HG03039 (cell line): Measurements from ENCODE around the gene PACS2.
"Not testable (repeated sequence)": the region's sequence is repeated elsewhere in the genome, so short reads cannot be mapped to it uniquely, and the experiment has no call there.

Experiments used
- ATAC-seq: cut with Tn5 transposase; IDR thresholded peaks from one replicate; pipeline ENCODE4 v1.9.1; 2021; ENCODE audit warnings: mild to moderate bottlenecking, moderate library complexity; ENCODE audit not compliant: unreplicated experiment

Gene PACS2

DNA sequence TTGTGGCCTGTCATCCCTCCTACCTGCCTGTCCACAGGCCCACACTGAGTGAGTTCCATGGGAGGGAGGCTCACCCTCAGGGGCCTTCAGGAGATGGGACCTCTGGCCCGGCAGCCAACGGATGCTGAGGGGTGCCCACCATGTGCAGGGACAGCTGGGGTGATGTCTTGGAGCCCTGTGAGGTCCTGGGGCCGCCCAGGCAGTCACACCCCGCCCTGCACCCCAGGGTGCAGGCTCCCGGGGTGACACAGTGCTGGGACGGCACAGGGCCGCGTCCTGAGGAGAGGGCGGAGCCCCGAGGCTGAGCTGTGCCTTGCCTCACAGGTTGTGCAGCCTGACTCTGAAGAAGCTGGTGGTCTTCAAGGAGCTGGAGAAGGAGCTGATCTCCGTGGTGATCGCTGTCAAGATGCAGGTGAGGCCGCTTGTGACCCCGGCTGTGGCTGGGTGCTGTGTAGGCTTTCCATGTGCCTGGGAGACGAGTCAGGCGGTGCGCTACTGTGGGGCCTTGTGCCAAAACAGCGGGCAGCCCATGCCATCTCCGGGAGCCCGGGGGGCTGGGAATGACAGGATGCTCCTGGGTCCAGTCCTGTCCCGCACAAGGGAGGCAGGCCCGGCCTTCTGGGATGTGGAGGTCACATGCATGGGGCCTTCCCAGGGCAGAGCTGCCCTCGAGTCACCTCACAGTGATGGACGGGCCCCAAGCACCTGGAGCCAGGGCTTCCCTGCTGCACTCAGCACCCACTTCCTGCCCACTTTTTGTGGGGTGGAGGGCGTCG lies 33.8 kb downstream of the PACS2 start:
- no peak for ATAC-seq

DNA sequence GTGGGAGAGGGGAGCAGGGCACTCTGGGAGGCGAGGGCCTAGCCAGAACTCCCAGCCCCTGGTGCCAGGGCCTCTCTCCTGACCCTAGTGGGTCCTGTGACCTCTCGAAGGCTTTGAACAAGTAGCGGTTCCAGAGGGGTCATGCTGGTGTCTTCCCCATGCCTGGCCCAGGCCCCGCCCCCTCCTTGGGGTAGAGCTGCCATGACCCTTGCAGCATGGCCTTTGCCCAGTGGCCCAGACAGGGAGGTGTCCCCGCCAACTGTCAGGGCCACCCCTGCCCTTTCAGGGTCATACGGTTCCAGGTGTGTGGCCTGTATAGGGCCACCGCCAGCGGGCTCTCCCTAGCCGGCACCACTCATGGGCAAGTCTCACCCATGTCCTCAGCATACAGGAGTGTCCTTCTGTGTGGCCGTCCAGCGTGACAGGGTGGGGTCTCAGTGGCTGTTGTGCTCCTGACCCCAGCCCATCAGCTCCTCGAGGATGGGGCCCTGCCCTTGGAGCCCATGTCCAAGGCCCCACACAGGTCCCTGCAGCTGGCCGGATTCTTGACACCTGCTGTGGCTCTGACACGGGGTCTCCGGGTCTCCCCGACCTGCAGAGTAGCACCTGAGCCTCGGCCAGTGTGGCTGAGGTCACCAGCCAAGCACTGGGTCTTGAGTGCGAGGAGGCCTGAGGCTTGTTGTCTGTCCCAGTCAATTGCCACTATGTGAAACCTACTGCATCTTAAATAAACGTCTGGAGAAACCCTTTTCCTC lies 34.6 kb downstream of the PACS2 start:
- no peak for ATAC-seq

DNA sequence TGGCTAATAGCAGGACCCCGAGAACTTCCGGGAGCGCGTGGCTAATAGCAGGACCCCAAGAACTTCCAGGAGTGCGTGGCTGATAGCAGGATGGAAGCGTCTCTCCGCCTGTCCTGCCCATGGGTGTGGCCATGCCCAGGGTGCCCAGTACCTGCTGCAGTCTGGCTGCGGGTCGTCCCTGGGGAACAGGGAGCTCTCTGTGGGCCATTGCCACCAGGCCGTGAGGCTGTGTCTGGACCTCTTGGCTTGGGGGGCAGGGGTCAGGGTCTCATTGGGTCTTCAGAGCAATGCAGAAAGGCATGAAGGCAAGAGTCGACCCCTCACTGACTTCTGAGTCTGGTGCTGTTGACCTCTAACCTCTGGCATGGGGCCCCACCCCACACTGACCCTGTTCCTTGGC lies 35.4 kb downstream of the PACS2 start:
- ATAC-seq, result no peak

DNA sequence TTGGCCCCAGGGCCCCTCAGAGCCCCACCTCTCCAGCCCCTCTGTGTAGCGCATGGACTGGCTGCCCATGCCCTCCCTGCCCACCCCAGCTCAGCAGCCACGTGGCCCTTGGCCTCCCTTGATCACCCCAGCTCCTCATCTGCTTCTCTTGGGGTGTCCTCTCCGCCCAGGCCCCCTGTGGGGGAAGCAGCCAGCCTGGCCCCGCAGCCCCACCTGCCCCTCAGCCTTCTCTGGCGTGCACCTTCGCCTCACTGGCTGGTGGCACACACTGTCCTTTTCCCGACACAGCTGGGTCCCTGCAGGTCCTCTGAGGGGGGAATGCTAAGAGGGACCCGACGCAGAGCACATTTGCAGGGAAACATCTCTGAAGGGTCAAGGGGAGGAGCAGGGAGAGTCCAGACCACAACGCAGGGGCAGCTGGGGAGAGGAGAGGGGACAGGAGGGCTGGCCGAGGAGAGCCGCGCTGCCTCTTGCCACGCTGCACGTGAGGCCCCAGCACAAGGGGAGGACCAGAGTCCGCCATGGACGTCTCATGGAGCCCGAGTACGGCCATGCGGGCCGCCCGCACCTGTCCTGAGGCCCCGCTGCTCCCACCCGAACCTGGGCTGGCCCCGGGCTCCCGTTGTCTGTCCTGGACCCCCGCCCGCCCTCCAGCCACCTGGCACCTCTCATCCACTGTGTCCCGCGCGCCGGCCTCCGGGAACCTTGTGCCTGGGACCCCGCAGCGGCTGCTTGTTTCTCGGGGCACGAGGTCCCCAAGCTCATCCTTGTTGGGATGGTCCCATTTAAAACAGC lies 36.1 kb downstream of the PACS2 start:
- no peak for ATAC-seq

DNA sequence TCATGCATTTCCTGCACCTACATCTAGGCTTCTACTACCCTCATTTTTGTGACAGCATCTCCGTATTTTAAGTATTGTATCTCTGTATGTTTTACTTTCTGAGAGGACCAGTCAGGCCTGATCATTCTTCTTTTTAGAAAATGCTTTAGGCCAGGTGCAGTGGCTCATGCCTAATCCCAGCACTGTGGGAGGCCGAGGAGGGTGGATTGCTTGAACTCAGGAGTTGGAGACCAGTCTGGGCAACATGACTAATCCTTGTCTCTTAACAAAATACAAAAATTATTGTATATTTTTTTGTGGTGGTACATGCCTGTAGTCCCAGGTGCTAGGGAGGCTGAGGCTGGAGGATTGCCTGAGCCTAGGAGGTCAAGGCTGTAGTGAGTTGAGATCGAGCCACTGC lies 36.9 kb downstream of the PACS2 start:
- ATAC-seq, result no peak

DNA sequence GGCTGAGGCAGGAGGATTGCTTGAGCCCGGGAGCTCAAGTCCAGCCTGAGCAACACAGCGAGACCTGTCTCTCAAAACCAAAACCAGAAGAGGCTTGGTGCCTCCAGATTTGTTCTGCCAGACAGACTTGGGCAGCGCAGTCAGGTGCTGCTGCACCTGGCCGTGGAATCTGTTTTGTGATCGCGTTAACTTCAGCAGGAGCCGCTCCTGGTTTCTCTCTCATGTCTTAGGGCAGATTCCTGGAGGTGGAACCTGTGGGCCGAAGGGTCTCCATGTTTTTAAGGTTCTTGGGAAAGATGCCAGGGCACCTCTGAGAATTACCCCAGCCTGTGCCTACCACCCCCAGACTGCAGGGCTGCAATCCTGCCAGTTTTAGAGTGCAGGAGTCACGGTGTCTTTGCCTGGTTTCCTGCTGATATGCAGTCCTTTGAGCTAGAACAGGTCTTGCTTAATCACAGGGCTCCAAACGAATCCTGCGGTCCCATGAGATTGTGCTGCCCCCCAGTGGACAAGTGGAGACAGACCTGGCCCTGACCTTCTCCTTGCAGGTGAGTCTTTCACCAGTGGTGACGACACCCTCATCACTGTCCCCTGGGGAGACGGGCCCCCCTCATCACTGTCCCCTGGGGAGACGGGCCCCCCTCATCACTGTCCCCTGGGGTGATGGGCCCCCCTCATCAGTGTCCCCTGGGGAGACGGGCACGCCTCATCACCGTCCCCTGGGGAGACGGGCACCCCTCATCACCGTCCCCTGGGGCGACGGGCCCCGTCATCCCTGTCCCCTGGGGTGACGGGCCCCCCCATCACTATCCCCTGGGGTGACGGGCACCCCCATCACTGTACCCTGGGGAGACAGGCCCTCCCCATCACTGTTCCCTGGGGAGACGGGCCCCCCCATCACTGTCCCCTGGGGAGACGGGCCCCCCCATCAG lies 37.6 kb downstream of the PACS2 start:
- no peak for ATAC-seq

DNA sequence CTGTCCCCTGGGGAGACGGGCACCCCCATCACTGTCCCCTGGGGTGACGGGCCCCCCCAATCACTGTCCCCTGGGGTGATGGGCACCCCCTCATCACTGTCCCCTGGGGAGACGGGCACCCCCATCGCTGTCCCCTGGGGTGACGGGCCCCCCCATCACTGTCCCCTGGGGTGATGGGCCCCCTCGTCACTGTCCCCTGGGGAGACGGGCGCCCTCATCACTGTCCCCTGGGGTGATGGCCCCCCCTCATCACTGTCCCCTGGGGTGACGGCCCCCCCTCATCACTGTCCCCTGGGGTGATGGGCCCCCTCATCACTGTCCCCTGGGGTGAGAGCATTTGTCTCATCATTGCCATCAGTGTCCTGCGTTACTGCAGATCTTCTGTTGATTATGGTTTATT lies 38.6 kb downstream of the PACS2 start:
- no peak for ATAC-seq

DNA sequence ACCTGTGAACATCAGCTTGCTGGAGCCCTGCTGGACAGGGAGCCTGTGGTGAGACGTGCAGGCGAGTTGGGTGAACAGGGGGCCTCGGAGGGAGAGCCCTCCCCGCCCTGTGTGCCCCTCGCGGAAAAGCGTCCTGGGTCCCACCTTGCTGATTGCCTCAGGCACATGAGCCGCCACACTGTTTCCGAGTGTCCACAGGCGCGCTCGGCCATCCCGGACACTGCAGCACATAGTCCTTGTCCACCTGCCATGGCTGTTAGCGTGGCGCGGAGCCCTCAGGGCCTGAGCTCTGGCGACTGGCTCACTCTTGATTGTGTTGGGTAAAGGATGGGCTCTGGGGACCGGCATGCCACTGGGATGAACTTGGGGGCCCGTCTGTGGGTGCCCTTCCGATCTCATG lies 40.0 kb downstream of the PACS2 start:
- ATAC-seq, result no peak

DNA sequence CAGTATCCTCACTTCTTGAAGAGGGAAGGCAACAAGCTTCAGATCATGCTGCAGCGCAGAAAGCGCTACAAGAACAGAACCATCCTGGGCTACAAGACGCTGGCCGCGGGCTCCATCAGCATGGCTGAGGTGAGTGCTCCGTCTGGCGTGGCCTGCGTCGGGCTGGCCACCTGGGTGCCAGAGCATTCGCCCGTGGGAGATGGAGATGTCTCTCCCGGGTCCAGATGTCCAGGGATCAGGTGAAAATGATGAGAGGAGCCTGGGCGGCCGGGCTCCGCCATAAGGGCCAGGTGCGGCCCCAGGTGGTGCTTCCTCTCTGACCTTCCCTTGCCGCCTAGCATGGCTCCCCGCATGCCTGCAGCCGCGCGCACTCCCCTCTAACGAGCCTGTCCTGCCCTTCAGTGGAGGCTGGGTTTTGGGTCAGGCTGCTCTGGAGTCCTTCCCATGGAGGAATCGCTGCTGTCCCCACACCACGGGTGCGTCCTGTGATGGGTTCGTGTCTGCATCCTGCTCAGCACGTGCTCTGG lies 40.6 kb downstream of the PACS2 start:
- ATAC-seq, result no peak

DNA sequence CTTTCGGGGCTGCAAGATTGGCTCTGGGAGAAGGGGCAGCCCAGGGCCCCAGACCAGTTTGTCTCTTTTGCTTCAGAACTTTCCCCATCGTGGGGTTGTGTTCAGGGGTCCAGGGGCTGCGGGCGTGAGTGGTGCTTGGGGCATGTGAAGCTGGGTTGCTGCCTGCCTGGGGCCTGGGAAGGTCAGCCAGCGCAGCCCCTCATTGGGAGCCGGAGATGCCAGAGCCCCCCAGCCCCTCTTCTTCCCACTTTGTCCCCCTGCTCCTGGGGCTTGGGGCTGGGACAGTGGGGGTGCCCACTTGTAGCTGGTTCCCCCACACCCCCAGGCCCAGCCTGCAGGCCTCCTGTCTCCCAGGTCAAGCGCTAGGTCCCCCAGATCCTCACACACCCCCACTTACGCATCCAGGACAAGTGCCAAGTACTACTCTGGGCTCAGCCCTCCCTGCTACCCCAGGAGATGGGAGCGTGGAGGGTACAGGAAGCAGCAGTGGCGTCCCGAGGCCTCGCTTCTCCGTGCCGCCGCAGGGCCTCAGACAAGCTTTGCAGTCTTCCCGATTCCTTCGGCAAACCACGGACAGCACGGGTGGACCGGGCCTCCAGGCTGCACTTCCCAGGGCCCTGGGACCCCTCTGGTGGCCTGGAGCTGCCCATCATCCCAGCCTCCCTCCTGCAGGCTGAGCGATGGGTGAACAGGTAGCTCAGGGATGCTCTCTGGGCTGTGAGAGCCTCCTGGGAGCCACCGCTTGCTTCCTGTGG lies 41.5 kb downstream of the PACS2 start:
- ATAC-seq, result no peak

DNA sequence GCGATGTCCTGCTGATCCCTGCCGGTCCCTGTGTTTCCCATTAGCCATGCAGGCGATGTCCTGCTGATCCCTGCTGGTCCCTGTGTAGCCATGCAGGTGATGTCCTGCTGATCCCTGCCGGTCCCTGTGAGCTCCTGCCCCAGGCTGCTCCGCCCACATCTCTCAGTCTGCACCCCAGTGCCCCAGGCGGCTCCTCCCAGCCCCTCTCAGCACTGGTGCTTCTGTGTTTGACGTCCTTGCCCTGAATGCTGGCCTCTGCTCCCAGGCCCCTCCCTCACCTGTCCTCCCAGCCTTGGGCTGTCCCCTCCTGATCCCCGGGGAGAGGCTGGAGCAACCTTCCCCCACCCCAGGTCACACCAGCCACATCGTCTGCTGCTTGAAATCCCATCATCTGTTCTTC lies 42.4 kb downstream of the PACS2 start:
- no peak for ATAC-seq

DNA sequence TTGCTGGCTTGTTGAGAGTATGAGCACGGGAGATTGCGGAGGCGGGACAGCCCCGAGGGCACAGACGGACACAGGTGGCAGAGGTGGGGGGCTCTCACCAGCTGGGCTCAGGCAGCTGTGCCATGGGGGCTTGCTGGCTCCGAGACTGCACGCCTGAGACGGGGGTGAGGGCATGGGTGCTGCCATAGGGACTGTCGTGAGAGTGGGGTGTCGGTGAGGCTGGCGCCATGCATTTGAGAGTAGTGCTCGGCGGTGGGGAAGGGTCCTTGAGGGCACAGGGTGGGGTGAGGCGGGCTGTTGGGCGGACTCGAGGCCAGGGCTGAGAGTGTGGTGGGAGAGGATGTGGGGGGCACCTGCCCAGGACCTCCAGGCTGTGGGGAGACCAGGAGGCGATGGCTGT lies 43.1 kb downstream of the PACS2 start:
- no peak for ATAC-seq

DNA sequence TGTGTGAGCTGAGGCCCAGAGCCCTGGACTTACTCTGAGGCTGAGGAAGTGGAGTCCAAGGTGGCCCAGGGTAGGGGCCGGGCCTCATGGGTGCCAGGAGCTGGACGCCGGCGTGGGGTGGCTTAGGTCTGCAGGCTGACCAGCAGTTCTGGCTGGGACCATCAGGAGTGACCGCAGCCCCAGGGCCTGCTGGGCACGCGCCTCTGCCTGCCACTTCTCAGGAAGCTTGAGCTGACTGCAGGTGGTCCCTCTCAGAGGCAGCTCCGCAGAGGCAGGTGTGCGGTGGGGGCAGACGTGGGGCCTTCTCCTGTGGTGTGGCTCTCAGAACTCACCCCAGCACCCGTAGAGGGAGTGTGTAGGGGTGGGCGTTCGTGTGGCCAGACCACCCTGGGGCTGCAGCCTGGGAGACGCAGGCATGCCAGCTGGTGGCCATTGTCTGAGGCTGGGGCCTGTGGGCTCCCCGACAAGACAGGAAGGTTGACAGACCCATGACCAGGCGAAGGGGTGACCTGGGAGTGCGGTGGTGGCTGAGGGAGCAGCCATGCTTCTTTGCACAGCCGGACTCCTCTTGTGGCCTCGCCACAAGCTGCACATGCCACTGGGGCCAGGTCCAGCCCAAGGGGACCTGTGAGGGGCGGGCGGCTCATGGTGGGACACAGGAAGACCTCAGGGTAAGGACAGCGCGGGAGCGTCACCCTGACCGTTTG lies 43.7 kb downstream of the PACS2 start:
- ATAC-seq, result no peak

DNA sequence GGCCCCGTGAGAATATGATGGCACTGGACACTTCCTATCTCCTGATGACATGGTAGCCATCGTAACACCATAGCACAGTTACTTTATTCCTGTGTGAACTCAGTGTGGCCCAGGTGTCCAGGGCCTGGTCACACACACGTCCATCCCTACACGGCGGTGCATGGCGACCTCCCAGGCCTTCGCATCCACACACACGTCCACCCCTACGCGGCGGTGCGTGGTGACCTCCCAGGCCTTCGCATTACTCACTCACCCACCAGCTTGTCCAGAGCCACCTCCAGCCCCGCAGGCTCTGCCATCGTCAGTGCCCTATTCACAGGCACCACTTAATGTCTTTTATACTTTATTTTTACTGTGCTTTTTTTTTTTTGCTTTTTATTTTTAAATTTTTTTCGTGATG lies 44.4 kb downstream of the PACS2 start:
- ATAC-seq, result no peak

DNA sequence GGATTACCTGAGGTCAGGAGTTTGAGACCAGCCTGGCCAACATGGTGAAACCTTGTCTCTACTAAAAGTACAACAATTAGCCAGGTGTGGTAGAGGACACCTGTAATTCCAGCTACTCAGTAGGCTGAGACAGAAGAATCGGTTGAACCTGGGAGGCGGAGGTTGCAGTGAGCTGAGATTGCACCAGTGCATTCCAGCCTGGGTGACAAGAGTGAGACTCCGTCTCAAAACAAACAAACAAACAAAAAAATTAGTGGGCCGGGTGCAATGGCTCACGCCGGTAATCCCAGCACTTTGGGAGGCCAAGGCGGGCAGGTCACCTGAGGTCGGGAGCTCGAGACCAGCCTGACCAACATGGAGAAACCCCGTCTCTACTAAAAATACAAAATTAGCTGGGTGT lies 46.9 kb downstream of the PACS2 start:
- not testable (repeated sequence) for ATAC-seq

DNA sequence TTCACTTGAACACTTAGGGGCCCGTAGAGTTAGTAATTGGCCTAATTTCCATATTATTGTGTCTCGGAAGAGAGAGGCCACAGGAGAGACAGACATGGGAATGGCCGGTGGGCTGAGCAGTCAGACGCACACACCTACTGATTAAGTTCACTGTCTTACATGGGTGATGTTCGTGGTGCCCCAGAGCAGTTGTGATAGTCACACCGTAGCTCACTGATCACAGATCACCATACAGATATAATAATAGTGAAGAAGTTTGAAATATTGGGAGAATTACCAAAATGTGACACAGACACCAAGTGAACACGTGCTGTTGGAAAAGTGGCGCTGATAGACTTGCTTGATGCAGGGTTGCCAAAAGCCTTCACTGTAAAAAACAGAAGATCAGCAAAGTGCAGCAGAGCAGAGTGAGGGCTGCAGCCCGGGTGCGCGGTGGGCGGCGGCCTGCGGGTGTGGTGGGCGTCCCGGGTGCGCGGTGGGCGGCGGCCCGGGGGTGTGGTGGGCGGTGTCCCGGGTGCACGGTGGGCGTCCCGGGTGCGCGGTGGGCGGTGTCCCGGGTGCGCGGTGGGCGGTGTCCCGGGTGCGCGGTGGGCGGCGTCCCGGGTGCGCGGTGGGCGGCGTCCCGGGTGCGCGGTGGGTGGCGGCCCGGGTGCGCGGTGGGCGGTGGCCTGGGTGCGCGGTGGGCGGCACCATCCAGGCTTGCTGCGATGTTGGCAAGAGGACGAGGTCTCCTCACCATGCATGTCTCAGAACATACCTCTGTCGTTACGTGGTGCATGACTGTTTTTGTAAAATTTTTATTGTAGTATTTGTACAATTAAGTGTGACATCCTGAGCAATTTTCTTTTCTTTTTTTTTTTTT lies 49.5 kb downstream of the PACS2 start:
- no peak for ATAC-seq

DNA sequence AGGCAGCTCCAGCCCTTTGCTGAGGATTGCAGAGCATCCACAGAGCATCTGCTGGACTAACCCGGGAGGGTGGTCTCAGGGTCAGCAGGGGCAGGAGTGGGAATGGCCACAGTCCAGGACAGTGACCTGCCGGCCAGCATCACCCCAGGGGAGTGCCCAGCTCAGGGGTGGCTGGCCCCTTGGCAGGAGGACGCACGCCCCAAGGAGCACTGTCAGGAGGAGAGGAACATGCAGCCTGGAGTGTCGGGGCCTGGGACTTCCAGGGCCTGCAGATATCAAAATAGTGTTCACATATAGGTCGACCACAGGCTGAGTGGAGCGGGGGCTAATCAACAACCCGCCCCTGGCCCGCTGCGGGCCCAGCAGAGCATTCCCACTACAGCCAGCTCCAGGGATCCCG lies 50.6 kb downstream of the PACS2 start:
- ATAC-seq, result no peak

DNA sequence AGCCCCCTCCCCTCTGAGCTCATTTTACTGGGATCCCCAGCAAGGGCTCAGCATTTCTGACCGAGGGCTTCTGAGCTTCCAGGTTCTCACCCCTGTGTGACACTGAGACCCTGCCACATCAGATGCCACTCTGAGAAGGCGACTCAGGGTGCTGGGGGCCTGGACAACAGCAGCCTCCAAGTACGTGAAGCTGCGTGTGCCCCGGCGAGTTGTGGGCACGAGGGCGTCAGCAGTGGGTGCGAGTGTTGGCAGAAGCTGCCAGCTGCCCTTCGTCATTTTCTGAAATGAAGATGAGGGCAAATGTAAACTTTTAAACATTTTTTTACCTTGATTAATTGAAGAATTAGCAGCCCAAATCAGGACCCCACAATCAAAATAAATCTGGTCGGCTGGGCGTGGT lies 51.1 kb downstream of the PACS2 start:
- no peak for ATAC-seq
